NCI-H82 (cell line): ENCODE results near the gene PLXNA4.

Source experiments
- DNase-seq: peaks from one replicate; lab custom pipeline; 2025; lab: John Stamatoyannopoulos, UW

PLXNA4 gene

DNA sequence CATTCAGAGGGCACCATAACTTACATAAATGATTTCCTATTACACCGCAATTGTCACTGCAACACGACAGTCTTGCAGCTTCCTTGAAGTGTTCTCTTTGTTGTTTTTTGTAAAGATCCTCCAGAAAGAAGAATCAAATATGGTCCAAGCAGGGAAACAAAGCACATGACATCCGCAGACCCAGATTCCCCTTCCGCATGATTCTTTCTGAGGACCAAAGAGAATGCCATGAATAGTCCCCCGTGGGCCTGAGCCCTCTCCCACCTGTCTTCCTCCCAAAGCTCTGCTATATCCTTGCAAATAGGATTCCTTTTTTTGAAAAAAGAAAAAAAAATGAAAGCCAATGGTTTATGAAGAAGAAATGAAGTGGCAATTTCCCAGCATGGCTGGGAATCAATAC lies 10.8 kb downstream of the PLXNA4 start:
- no peak for DNase-seq

DNA sequence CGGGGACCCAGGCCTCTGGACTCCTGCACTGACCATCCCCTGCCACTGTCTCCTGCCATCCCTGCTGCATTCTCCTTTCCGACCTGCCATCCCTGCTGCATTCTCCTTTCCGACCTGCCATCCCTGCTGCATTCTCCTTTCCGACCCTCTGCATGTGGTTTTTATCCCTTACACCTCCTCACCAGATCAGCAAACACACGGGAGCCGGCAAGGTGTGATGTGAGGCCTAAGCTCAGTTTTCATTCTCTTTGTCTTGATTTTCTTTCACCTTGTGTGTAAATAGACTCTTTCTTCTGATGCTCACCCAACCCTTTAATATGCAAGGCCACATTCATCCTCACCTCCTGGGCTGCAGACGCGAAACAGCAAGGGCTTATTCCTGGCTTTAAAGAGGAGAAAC lies 11.4 kb downstream of the PLXNA4 start:
- no peak for DNase-seq

- no peak for DNase-seq
These were observed 12.2 kb downstream of the PLXNA4 start for GRCh38 chr7:132564090-132564489.

GRCh38 chr7:132562690-132563089 lies 13.6 kb downstream of the PLXNA4 start:
- no peak for DNase-seq

DNA sequence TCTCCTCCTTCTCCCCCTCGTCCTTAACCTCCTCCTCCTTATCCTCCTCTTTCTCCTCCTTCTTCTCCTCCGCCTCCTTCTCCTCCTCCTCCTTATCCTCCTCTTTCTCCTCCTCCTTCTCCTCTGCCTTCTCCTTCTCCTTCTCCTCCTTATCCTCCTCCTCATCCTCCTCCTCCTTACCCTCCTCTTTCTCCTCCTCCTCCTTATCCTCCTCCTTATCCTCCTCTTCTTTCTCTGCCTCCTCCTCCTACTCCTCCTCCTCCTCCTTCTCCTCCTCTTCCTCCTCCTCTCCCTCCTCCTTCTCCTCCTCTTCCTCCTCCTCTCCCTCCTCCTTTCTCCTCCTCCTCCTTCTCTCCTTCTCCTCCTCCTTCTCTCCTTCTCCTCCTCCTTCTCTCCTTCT lies 14.5 kb downstream of the PLXNA4 start:
- no peak for DNase-seq

- DNase-seq: peak; percentile 13
These were observed 15.3 kb downstream of the PLXNA4 start for GRCh38 chr7:132560825-132561529.

GRCh38 chr7:132560105-132560504 lies 16.2 kb downstream of the PLXNA4 start:
- DNase-seq: no peak

GRCh38 chr7:132558815-132559214 lies 17.5 kb downstream of the PLXNA4 start:
- DNase-seq: no peak

- peak; percentile 52 for DNase-seq
These were observed 18.7 kb downstream of the PLXNA4 start for GRCh38 chr7:132557489-132558044.

- DNase-seq: no peak
These were observed 21.8 kb downstream of the PLXNA4 start for GRCh38 chr7:132554446-132554845.

- no peak for DNase-seq
These were observed 23.2 kb downstream of the PLXNA4 start for GRCh38 chr7:132553031-132553430.

GRCh38 chr7:132551886-132552285 lies 24.4 kb downstream of the PLXNA4 start:
- peak; percentile 53 for DNase-seq

DNA sequence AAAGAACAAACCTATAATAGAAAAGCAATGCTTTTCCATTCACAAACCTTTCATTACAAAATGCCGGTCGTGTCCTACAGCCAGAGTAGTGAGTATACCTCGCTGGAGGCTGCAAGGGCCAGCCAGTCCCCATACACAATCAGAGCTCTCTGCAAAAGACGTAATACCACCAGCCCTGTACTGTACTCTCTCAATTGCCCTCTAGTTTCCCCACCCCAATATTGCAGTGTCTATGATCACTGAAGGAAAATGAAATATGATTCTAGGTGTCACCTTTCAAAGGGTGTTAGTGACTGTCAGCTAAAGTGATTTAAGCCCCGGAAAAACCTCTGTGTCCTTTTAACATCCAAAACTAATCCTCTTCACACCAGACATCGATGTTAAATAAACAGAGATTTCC lies 24.8 kb downstream of the PLXNA4 start:
- DNase-seq: peak; percentile 34

DNA sequence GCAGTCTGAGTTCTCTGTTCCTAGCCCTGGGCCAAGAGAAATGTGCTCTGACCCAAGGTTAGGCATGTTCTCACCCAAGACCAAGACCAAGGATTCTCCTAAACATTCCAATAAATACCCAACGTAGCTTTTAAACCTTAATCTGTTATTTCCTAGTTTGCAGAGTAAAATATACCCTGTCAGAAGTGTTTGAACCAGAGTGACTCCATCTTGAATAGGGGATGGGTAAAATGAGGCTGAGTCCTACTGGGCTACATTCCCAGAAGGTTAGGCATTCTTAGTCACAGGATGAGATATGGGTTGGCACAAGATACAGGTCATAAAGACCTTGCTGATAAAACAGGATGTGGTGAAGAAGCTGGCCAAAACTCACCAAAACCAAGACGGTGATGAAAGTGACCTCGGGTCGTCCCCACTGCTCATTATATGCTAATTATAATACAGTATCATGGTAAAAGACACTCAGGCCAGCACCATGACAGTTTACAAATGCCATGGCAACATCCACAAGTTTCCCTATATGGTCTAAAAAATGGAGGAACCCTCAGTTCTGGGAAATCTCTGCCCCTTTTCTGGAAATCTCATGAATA lies 27.7 kb downstream of the PLXNA4 start:
- no peak for DNase-seq

DNA sequence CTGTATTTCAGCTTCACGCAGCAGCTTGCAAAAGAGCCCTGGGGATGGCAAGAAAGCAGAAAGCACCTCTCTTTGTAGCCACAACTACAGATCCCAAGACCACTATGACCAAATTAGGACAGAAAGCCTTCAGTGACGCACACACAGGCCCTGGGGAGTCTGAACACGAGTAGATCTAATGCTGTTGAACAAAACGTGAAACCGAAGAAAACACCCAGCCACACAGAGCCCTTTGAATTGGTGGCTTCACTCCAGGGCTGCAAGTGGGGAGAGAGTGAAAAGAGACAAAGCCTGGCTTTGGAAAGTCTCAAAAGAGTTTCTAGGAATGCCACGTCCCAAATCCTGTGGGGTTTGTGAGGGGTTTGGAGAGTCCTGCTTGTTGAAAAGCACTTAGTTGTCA lies 28.4 kb downstream of the PLXNA4 start:
- DNase-seq: no peak

DNA sequence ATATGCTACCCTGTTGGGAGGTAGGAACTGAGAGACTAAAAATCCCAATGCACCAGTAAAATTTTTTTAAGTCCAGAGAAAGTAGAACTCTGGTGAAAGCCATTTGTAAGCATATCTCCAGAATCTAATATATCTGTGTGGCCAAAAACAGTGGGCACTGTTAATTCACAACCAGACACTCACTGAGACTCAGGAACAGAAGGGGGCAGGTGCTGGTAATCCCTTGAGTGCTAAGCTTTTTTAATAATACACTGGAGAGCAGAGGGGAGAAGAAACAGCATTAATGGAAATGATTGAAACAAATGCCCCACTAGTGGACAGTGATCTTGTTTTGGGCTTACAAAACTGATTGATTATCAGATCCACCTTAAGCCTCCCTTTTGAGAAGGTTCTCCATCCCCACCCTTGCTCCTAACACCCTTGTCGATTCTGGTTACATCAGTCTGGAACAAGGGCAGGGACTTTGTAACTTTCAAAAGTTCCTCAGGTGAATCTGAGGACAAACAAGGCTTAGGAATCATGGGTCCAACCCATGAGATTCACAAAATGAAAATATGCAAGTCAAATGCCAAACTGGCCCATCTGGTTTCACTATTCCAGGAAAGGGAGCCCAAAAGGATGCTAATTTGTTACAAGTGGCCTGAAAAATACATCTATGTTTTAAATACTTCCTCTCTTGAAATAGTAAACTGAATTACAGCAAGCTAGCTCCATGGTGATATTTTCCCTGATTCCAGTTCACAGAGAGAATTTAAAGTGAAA lies 29.7 kb downstream of the PLXNA4 start:
- DNase-seq: peak; percentile 98

DNA sequence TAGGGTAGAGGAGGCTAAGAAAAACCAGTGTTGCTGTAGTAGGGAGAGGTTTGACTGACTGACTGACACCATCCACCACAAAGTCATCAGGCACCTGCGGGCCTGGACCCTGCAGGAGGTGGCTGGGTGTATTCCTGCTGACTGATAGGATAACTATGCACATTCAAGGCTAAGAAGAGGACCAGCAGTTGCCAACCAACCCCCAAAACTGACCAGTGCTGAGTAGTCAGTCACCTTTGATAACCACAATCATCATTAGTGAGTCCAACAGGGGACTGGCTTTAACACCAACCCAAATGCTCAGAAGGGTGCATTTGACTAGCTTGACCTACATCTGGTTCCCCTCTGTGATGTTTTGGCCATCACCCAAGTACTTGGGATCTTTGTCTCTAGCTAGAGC lies 30.5 kb downstream of the PLXNA4 start:
- peak; percentile 53 for DNase-seq

DNA sequence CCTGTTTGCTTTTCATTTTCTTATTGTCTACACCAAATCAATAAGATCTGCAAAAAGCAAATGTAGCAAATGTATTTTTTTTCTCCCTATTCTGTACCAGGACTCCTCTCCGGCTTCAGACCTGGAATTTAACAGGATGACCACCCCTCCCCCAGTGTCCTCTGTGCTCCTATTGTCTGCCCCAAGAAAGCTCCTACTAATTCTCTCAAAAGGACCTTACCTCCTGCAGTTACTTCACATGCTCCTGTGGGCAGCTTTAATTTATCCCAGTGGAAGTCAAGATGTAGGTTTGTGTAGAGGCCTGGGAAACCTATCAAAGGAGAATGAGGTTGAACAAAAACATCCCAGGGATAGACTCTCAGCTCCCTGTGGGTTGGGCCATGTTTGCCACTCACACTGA lies 31.3 kb downstream of the PLXNA4 start:
- DNase-seq: no peak

DNA sequence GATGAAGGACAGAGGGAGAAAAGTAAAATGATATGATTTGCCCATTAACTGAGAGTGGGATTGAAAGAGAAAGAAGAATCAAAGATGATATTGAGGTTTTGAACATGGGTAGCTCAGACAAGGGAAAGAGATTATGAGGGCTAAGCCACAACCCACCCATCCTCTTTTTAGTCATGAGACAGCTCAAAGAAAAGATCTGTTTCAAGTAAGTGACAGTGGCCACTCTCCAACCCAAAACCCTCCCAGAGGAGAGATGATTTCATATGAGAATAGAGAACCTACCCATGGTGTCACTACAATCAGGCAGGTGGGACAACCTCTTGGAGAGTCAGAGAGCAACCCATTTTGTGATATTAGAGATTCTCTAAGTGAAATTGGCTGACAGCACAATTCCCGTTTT lies 32.2 kb downstream of the PLXNA4 start:
- DNase-seq: no peak

DNA sequence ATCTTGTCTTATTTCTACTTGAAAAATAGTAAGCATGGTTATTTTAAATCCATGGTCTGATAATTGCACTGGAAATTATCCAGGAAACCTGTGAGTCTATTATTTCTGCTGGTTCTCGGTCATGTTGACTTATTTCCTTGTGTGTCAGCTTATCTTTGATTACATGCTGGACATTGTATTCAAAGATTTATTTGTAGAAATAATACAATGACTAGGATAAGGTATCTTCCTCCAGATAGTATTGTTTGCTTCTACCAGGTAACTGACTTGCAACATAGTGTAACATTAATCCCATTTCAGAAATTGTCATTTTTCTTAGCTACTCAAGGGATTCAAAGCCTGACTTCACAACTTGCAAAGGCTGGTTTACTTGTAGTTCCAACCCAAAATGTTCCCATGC lies 33.4 kb downstream of the PLXNA4 start:
- DNase-seq: no peak

- no peak for DNase-seq
These were observed 34.6 kb downstream of the PLXNA4 start for GRCh38 chr7:132541656-132542055.

- DNase-seq: no peak
These were observed 38.7 kb downstream of the PLXNA4 start for GRCh38 chr7:132537456-132538145.
